ENCODE results near the gene CLDN3. TPM values are rescaled to one million over a fixed set of nuclear protein-coding genes. Genes with fewer than 3 reads are reported as not detected.
A peak's percentile ranks its signal among the peaks of the same experiment; 100 is the strongest.

CLDN3 gene
- total and polyA plus RNA-seq, 9 of the 15 experiments (the other 6 are each of a cell fraction or from before 2014, with no cell fraction given): 0.29 TPM; not detected in 8

GRCh38 chr7:73774923-73775322, 4.9 kb upstream of the CLDN3 start (continued):
- no peak for TF ChIP-seq RBM25 (IDR thresholded peaks at IDR 0.05; ENCODE audit: low read depth, low read length, severe bottlenecking)
- no peak for TF ChIP-seq STAG1 (CRISPR knock-in tag; IDR thresholded peaks at IDR 0.05; ENCODE audit: borderline replicate concordance)
- no peak for TF ChIP-seq L3MBTL2 (IDR thresholded peaks at IDR 0.05)
- TF ChIP-seq BCLAF1 (IDR thresholded peaks at IDR 0.05; ENCODE audit: borderline replicate concordance in 1 of 2, control insufficient read depth in 1 of 2, low read depth in 2 of 2, low read length in 1 of 2): no peak
- TF ChIP-seq BACH1 (tag; IDR thresholded peaks at IDR 0.05): peak; percentile 99
- TF ChIP-seq MGA (IDR thresholded peaks at IDR 0.05): no peak
- TF ChIP-seq CC2D1A (IDR thresholded peaks at IDR 0.05): no peak
- no peak for TF ChIP-seq ZBTB1 (CRISPR knock-in tag; IDR thresholded peaks at IDR 0.05; ENCODE audit: borderline replicate concordance, low read depth)
- no peak for TF ChIP-seq MTF1 (CRISPR knock-in tag; IDR thresholded peaks at IDR 0.05; ENCODE audit: borderline replicate concordance)
- TF ChIP-seq TAF9B (IDR thresholded peaks at IDR 0.05; ENCODE audit: partially characterized antibody): no peak
- TF ChIP-seq CBX5 (IDR thresholded peaks at IDR 0.05; ENCODE audit: borderline replicate concordance, low read depth): no peak
- peak; percentile 57 to 81; a peak in 3 of 4 replicates for TF ChIP-seq KDM1A (IDR thresholded peaks at IDR 0.05)
- TF ChIP-seq SNAPC5 (CRISPR knock-in tag; IDR thresholded peaks at IDR 0.05): no peak
